IMR-90 (cell line): Measurements from ENCODE around the gene LUZP1. TPM values are rescaled to one million over a fixed set of nuclear protein-coding genes. Genes with fewer than 3 reads are reported as not detected.
A peak's percentile ranks its signal among the peaks of the same experiment; 100 is the strongest.

Experiments used
- ATAC-seq: fragments of 200-7000 bp; cut with Tn5 transposase; 2 replicates; pipeline ENCODE4 v1.9.1; 2020; ENCODE audit warnings: low read depth, mild to moderate bottlenecking, moderate library complexity
- BruUV-seq: library from RNA; stranded (reverse); fragments of 400-500 nt; replicated peaks from 2 replicates; lab custom pipeline; 2021; lab: Mats Ljungman, UMichigan
- CTCF ChIA-PET: fragments of 300-600 bp; formaldehyde crosslinking; extraction: SDS; loops from one replicate; lab custom pipeline; 2021; ENCODE audit warnings: antibody characterized with exemption; lab: Yijun Ruan, JAX
- POLR2A ChIA-PET: fragments of 300-600 bp; sonication (Branson Sonifier 250); formaldehyde crosslinking; loops from one replicate; lab custom pipeline; 2022; ENCODE audit warnings: antibody characterized with exemption; ENCODE audit not compliant: unreplicated experiment; lab: Charles Lee
- DNase-seq: peaks from one replicate; pipeline ENCODE4 v3.0.0; 2013
- H2AFZ ChIP-seq: replicated peaks from 2 replicates; pipeline ENCODE3; 2013; ENCODE audit warnings: low read length, mild to moderate bottlenecking; ENCODE audit not compliant: poor library complexity
- H2AK5ac ChIP-seq: 2 replicates; pipeline ENCODE4 v1.6.1; 2013; ENCODE audit warnings: low read depth, low read length, inconsistent platforms
- H2AK9ac ChIP-seq: replicated peaks from 2 replicates; pipeline ENCODE3; 2013; ENCODE audit warnings: mild to moderate bottlenecking, low read depth, low read length, moderate library complexity; ENCODE audit not compliant: poor library complexity
- H2BK120ac ChIP-seq: 2 replicates; pipeline ENCODE4 v1.6.1; 2013; ENCODE audit warnings: low read depth, low read length, inconsistent platforms
- H2BK15ac ChIP-seq: 3 replicates; pipeline ENCODE4 v1.6.1; 2013; ENCODE audit warnings: low read depth, low read length, inconsistent platforms
- H2BK20ac ChIP-seq: 2 replicates; pipeline ENCODE4 v1.6.1; 2013; ENCODE audit warnings: low read depth, mild to moderate bottlenecking, inconsistent platforms, low read length, moderate library complexity
- H2BK5ac ChIP-seq: 2 replicates; pipeline ENCODE4 v1.6.1; 2013; ENCODE audit warnings: mild to moderate bottlenecking, low read depth, low read length, inconsistent platforms; ENCODE audit not compliant: poor library complexity, severe bottlenecking
- H3K14ac ChIP-seq: replicated peaks from 2 replicates; pipeline ENCODE4 v1.6.1; 2013; ENCODE audit warnings: low read depth, low read length, inconsistent platforms
- H3K18ac ChIP-seq: 2 replicates; pipeline ENCODE4 v1.6.1; 2013; ENCODE audit warnings: low read depth, low read length, control low read depth
- H3K23ac ChIP-seq: 2 replicates; pipeline ENCODE4 v1.6.1; 2013; ENCODE audit warnings: low read depth, low read length, inconsistent platforms
- H3K27ac ChIP-seq: 2 replicates; pipeline ENCODE4 v1.5.1; 2013; ENCODE audit warnings: mild to moderate bottlenecking, control low read depth, low read length; ENCODE audit not compliant: insufficient read depth
- H3K27me3 ChIP-seq: 2 replicates; pipeline ENCODE4 v1.6.1; 2013; ENCODE audit warnings: low read length; ENCODE audit not compliant: control insufficient read depth, insufficient read depth
- H3K36me3 ChIP-seq: 2 replicates; pipeline ENCODE4 v1.6.1; 2013; ENCODE audit warnings: low read length, mixed read lengths; ENCODE audit not compliant: control insufficient read depth, insufficient read depth
- H3K4ac ChIP-seq: 2 replicates; pipeline ENCODE4 v1.6.1; 2013; ENCODE audit warnings: low read depth, low read length, inconsistent platforms
- H3K4me1 ChIP-seq: 2 replicates; pipeline ENCODE4 v1.6.1; 2013; ENCODE audit warnings: low read length, mixed read lengths; ENCODE audit not compliant: control insufficient read depth, insufficient read depth
- H3K4me2 ChIP-seq: 2 replicates; pipeline ENCODE4 v1.6.1; 2013; ENCODE audit warnings: low read depth, mild to moderate bottlenecking, control low read depth, low read length, moderate library complexity
- H3K4me3 ChIP-seq: 2 replicates; pipeline ENCODE4 v1.5.1; 2013; ENCODE audit warnings: low read depth, mild to moderate bottlenecking, control low read depth, low read length, moderate library complexity; ENCODE audit not compliant: insufficient read depth
- H3K56ac ChIP-seq: 2 replicates; pipeline ENCODE4 v1.6.1; 2013; ENCODE audit warnings: low read length, inconsistent platforms; ENCODE audit not compliant: insufficient read depth; ENCODE audit errors: extremely low read depth
- H3K79me1 ChIP-seq, 2 experiments: 2 replicates each; pipeline ENCODE4 v1.6.1; 2013; ENCODE audit warnings: low read length in 2 of 2, inconsistent platforms in 1 of 2, low read depth in 1 of 2
- H3K9ac ChIP-seq: 2 replicates; pipeline ENCODE4 v1.6.1; 2013; ENCODE audit warnings: low read depth, low read length, control low read depth
- H3K9me1 ChIP-seq: 2 replicates; pipeline ENCODE4 v1.6.1; 2013; ENCODE audit warnings: low read length, inconsistent platforms; ENCODE audit not compliant: insufficient read depth
- H3K9me3 ChIP-seq: 2 replicates; pipeline ENCODE4 v1.6.1; 2013; ENCODE audit warnings: low read length; ENCODE audit not compliant: control insufficient read depth, insufficient read depth
- H4K20me1 ChIP-seq: 2 replicates; pipeline ENCODE4 v1.6.1; 2013; ENCODE audit warnings: low read length, inconsistent platforms; ENCODE audit not compliant: insufficient read depth
- H4K5ac ChIP-seq: 2 replicates; pipeline ENCODE4 v1.6.1; 2013; ENCODE audit warnings: mild to moderate bottlenecking, low read depth, low read length, control low read depth
- H4K8ac ChIP-seq, 2 experiments: 2 replicates each; pipeline ENCODE4 v1.6.1; 2013; ENCODE audit warnings: low read depth in 2 of 2, low read length in 2 of 2, control low read depth in 1 of 2, inconsistent platforms in 1 of 2
- H4K91ac ChIP-seq: 2 replicates; pipeline ENCODE4 v1.6.1; 2013; ENCODE audit warnings: low read depth, low read length, inconsistent platforms; ENCODE audit not compliant: insufficient read depth
- MAZ ChIP-seq: IDR thresholded peaks from 2 replicates; pipeline ENCODE4 v1.6.1; 2012; ENCODE audit warnings: low read depth, mild to moderate bottlenecking, low read length, improper control_type of control experiment, moderate library complexity, borderline replicate concordance
- RAD21 ChIP-seq: IDR thresholded peaks from 2 replicates; pipeline ENCODE4 v1.6.1; 2012; ENCODE audit warnings: low read length, improper control_type of control experiment
- WGBS, 2 experiments: methylation state at CpG; one replicate each; pipeline versions ENCODE4 v1.1.5 to v1.1.7; 2013; ENCODE audit warnings: missing lambda C conversion rate in 2 of 2; ENCODE audit not compliant: insufficient read length in 1 of 2; ENCODE audit errors: extremely low coverage in 2 of 2; 5-methylcytosine and 5-hydroxymethylcytosine counted together
- dilution Hi-C: fragments of 300-500 bp; cut with HindIII; formaldehyde crosslinking; loops from one replicate; pipeline ENCODE4 v1.14.3; 2018; ENCODE audit warnings: low sequenced_read_pairs; ENCODE audit not compliant: unreplicated experiment
- in situ Hi-C: fragments of 300-500 bp; cut with MboI; formaldehyde crosslinking; loops from 3 replicates; pipeline ENCODE4 v1.14.3; 2019; ENCODE audit warnings: low sequenced_read_pairs, inconsistent platforms, mixed read lengths
- intact Hi-C: fragments of 100-400 bp; cut with micrococcal nuclease; formaldehyde crosslinking; loops from 2 replicates; pipeline ENCODE4 v1.10.0; 2022
- polyA plus RNA-seq, 3 experiments: library from polyadenylated mRNA; depleted of rRNA; stranded (reverse); fragments of >200 nt; gene quantifications; 2 replicates each; pipeline ENCODE4 v1.2.3, GENCODE V29; 2012; ENCODE audit warnings: low replicate concordance in 1 of 3
- total RNA-seq: library from RNA; depleted of rRNA; stranded (reverse); fragments of >200 nt; gene quantifications from 2 replicates; pipeline ENCODE4 v1.2.3, GENCODE V29; 2012
- TF ChIP-seq, protein P1 (sequence below): conservative IDR thresholded peaks from 2 replicates; pipeline ENCODE4 v1.5.1; 2012; ENCODE audit warnings: mild to moderate bottlenecking, low read depth, low read length, improper control_type of control experiment
- TF ChIP-seq, protein P2 (sequence below): fragments of 150-350 bp; IDR thresholded peaks from 2 replicates; pipeline ENCODE4 v1.6.1; 2017; ENCODE audit warnings: mild to moderate bottlenecking, antibody characterized with exemption, low read length, low read depth

LUZP1 gene
- total and polyA plus RNA-seq, 2 of the 4 experiments (the other 2 are of a cell fraction): 13.1 to 31.7 TPM

DNA sequence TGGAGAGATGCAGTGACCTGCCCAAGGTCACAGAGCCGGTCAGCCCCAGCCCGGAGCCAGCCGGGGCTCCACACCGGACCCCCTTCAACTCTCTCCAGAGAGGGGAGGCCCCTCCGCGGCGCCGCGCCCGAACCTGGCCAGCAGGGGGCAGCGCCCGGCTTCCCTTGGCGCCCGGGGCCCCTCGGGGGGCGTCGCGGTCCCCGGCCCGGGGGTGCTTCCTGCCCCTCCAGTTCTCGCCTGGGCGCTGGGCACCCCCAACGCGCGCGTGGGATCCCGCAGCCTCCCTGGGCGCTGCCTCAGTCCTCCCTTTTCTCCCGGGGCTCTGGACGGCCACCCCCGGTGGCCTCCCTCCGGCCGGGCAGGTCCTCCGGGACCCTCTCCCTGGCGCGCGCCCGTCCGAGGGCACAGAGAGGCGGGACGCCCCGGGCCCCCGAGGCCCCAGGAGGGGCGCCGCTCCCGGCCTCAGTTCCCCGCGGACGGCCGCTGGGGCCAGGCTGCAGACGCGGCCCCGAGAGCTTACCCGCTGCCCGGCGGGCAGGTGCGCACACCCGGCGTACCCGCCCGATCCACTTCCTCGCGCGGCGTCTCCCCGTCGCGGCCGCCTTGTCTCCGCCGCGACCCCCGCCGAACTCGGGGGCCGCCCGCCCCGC, 48.2 kb upstream of the LUZP1 start:
- Histone ChIP-seq H4K91ac (no peak overlapping the region), H3K14ac (no peak overlapping the region), H3K9ac (no peak overlapping the region), H3K27ac (no peak overlapping the region), H3K23ac (0 out of 2 replicates have a peak overlapping the region, but pooled peaks have one; percentile 6), H2BK120ac (no peak overlapping the region), H3K27me3 (peaks cover 65% of the 10 kb centered on the region), H3K18ac (no peak overlapping the region), H4K5ac (no peak overlapping the region), H2BK15ac (no peak overlapping the region), H2AK9ac (no peak overlapping the region), H3K4me3 (peak overlapping the region; percentile 25), H4K8ac (no peak overlapping the region), H3K36me3 (no peaks in the 10 kb centered on the region), H3K9me3 (no peaks in the 10 kb centered on the region), H4K20me1 (no peaks in the 10 kb centered on the region), H2BK5ac (no peak overlapping the region), H3K56ac (no peak overlapping the region), H3K79me1 (no peaks in the 10 kb centered on the region), H3K4ac (no peak overlapping the region), H3K4me2 (peak overlapping the region; percentile 46; the same call in 1 of the 2 replicates), H2AFZ (peak overlapping the region; percentile 73), H2AK5ac (no peak overlapping the region), H3K9me1 (peaks cover 4% of the 10 kb centered on the region; the same call in 1 of the 2 replicates), H2BK20ac (no peak overlapping the region), H3K4me1 (no peaks in the 10 kb centered on the region; the same call in 1 of the 2 replicates)
- ChIA-PET CTCF (no interaction called here), POLR2A (interaction anchor here (0.5 kb wide), 1 partner anchor 52 kb away, joined by 3 read pairs; no protein-coding TSS in a partner anchor)
- BruUV-seq: no TSS peak
- ATAC-seq (peak; percentile 48), DNase-seq (no peak)
- intact Hi-C loops: no loop called here
- dilution Hi-C loops: no loop called here
- WGBS, 2 experiments: 1% methylated on average over 46 of the region's 78 CpGs; no CpG with 5 or more reads in 1 of the 2 experiments
- TF ChIP-seq, protein P1, sequence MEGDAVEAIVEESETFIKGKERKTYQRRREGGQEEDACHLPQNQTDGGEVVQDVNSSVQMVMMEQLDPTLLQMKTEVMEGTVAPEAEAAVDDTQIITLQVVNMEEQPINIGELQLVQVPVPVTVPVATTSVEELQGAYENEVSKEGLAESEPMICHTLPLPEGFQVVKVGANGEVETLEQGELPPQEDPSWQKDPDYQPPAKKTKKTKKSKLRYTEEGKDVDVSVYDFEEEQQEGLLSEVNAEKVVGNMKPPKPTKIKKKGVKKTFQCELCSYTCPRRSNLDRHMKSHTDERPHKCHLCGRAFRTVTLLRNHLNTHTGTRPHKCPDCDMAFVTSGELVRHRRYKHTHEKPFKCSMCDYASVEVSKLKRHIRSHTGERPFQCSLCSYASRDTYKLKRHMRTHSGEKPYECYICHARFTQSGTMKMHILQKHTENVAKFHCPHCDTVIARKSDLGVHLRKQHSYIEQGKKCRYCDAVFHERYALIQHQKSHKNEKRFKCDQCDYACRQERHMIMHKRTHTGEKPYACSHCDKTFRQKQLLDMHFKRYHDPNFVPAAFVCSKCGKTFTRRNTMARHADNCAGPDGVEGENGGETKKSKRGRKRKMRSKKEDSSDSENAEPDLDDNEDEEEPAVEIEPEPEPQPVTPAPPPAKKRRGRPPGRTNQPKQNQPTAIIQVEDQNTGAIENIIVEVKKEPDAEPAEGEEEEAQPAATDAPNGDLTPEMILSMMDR: peak; percentile 47
- TF ChIP-seq, protein P2, sequence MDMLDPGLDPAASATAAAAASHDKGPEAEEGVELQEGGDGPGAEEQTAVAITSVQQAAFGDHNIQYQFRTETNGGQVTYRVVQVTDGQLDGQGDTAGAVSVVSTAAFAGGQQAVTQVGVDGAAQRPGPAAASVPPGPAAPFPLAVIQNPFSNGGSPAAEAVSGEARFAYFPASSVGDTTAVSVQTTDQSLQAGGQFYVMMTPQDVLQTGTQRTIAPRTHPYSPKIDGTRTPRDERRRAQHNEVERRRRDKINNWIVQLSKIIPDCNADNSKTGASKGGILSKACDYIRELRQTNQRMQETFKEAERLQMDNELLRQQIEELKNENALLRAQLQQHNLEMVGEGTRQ: no peak
- TF ChIP-seq MAZ (no peak), RAD21 (peak; percentile 36; the same call in 1 of the 2 replicates)
- in situ Hi-C loops: no loop called here
